ENCODE data around the gene ZSWIM6. TPM values are rescaled to one million over a fixed set of nuclear protein-coding genes. Genes with fewer than 3 reads are reported as not detected.

The ZSWIM6 gene
- total RNA-seq, 2 experiments from 2014 or later = 6.8 to 7.1 TPM

- H3K4me3 Mint-ChIP-seq = no peak overlapping the region
- POLR2A ChIA-PET = no interaction called here
- no peaks in the 10 kb centered on the region for H3K27me3 Mint-ChIP-seq
Observed at GRCh38 chr5:61575103-61575502, 243.0 kb downstream of the ZSWIM6 start.

GRCh38 chr5:61575581-61575980 lies 243.5 kb downstream of the ZSWIM6 start:
- POLR2A ChIA-PET = no interaction called here
- Mint-ChIP-seq H3K9me3 (no peaks in the 10 kb centered on the region), H3K4me3 (no peak overlapping the region), H3K4me1 (no peaks in the 10 kb centered on the region), H3K27me3 (no peaks in the 10 kb centered on the region), H3K27ac (no peak overlapping the region), H3K36me3 (ENCODE audit: low read depth) (no peaks in the 10 kb centered on the region)
- CTCF ChIA-PET = no interaction called here
- DNase-seq = no peak

More at GRCh38 chr5:61575103-61575502, 243.0 kb downstream of the ZSWIM6 start:
- H3K4me1 Mint-ChIP-seq = no peaks in the 10 kb centered on the region
- CTCF ChIA-PET = no interaction called here
- H3K27ac Mint-ChIP-seq = no peak overlapping the region
- H3K36me3 Mint-ChIP-seq (ENCODE audit: low read depth) = no peaks in the 10 kb centered on the region
- no peaks in the 10 kb centered on the region for H3K9me3 Mint-ChIP-seq
- DNase-seq = no peak

GRCh38 chr5:61576556-61576955 lies 244.5 kb downstream of the ZSWIM6 start:
- DNase-seq = no peak
- CTCF ChIA-PET = no interaction called here
- POLR2A ChIA-PET = no interaction called here
- Mint-ChIP-seq H3K27me3 (no peaks in the 10 kb centered on the region), H3K36me3 (ENCODE audit: low read depth) (no peaks in the 10 kb centered on the region), H3K4me1 (no peaks in the 10 kb centered on the region), H3K4me3 (no peak overlapping the region), H3K27ac (no peak overlapping the region), H3K9me3 (no peaks in the 10 kb centered on the region)

- H3K9me3 Mint-ChIP-seq = no peaks in the 10 kb centered on the region
- no peaks in the 10 kb centered on the region for H3K27me3 Mint-ChIP-seq
- DNase-seq = no peak
- H3K4me1 Mint-ChIP-seq = no peaks in the 10 kb centered on the region
- H3K36me3 Mint-ChIP-seq (ENCODE audit: low read depth) = no peaks in the 10 kb centered on the region
- ChIA-PET CTCF (no interaction called here), POLR2A (no interaction called here)
- H3K4me3 Mint-ChIP-seq = no peak overlapping the region
- H3K27ac Mint-ChIP-seq = no peak overlapping the region
Observed at GRCh38 chr5:61578858-61579503, 246.9 kb downstream of the ZSWIM6 start.

DNA sequence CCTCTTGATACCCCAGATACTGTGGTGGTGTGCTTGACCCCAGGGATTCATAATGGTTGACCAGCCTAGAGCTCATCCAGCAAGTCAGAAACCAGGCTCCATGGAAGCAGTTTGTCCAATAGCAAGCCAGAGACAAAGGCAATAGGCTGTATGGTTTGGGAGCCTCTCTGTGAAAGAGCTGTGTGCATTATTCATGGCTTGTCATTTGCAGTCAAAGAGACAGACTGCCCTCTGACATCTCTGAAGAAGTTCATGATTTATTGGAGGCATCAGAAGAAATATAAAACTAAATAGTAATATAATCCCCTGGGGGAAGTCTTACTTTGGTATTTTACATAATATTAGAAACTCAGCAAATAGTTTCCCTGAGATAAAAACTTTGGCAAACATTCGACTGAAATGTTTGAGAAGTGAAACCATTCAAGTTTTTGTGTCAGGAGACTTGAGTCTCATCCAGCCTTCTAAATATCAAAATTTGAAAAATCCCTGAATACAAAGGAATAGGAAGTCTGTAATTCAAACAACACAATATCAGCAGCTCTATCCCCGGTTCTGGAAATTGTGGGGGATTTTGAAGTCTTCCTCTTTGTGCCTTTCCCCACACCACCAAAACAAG lies 250.3 kb downstream of the ZSWIM6 start:
- DNase-seq = no peak
- Mint-ChIP-seq H3K4me3 (no peak overlapping the region), H3K27ac (no peak overlapping the region), H3K9me3 (no peaks in the 10 kb centered on the region), H3K36me3 (ENCODE audit: low read depth) (no peaks in the 10 kb centered on the region), H3K4me1 (no peaks in the 10 kb centered on the region), H3K27me3 (no peaks in the 10 kb centered on the region)
- POLR2A ChIA-PET = no interaction called here
- CTCF ChIA-PET = no interaction called here

GRCh38 chr5:61582887-61583286 lies 250.8 kb downstream of the ZSWIM6 start:
- no peak overlapping the region for H3K4me3 Mint-ChIP-seq
- no peak for DNase-seq
- POLR2A ChIA-PET = no interaction called here
- H3K4me1 Mint-ChIP-seq = no peaks in the 10 kb centered on the region
- no peaks in the 10 kb centered on the region for H3K36me3 Mint-ChIP-seq (ENCODE audit: low read depth)
- no peaks in the 10 kb centered on the region for H3K27me3 Mint-ChIP-seq
- H3K9me3 Mint-ChIP-seq = no peaks in the 10 kb centered on the region
- CTCF ChIA-PET = no interaction called here
- no peak overlapping the region for H3K27ac Mint-ChIP-seq

GRCh38 chr5:61586096-61587084 lies 254.3 kb downstream of the ZSWIM6 start:
- Mint-ChIP-seq H3K36me3 (ENCODE audit: low read depth) (no peaks in the 10 kb centered on the region), H3K9me3 (no peaks in the 10 kb centered on the region), H3K4me1 (no peaks in the 10 kb centered on the region), H3K27ac (no peak overlapping the region), H3K4me3 (no peak overlapping the region), H3K27me3 (no peaks in the 10 kb centered on the region)
- ChIA-PET POLR2A (no interaction called here), CTCF (no interaction called here)
- DNase-seq = no peak

GRCh38 chr5:61587125-61587524 lies 255.1 kb downstream of the ZSWIM6 start:
- H3K36me3 Mint-ChIP-seq (ENCODE audit: low read depth) = no peaks in the 10 kb centered on the region
- no peaks in the 10 kb centered on the region for H3K27me3 Mint-ChIP-seq
- no peak overlapping the region for H3K27ac Mint-ChIP-seq
- no peak overlapping the region for H3K4me3 Mint-ChIP-seq
- H3K4me1 Mint-ChIP-seq = no peaks in the 10 kb centered on the region
- ChIA-PET CTCF (no interaction called here), POLR2A (no interaction called here)
- no peak for DNase-seq
- H3K9me3 Mint-ChIP-seq = no peaks in the 10 kb centered on the region

DNA sequence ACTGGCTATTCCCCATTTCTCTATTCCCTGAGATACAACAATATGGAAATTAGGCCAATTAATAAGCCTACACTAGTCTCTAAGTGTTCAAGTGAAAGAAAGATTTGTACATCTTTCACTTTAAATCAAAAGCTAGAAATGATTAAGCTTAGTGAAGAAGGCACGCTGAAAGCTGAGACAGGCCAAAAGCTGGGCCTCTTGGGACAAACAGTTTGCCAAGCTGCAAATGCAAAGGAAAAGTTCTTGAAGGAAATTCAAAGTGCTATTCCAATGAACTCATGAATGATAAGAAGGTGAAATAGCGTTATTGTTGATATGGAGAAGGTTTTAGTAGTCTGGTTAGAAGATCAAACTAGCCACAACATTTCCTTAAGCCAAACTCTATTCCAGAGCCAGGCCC lies 256.2 kb downstream of the ZSWIM6 start:
- CTCF ChIA-PET = no interaction called here
- POLR2A ChIA-PET = no interaction called here

GRCh38 chr5:61589946-61590345 lies 257.9 kb downstream of the ZSWIM6 start:
- peaks cover 5% of the 10 kb centered on the region for H3K27me3 Mint-ChIP-seq
- no peak overlapping the region for H3K27ac Mint-ChIP-seq
- DNase-seq = no peak
- no peaks in the 10 kb centered on the region for H3K9me3 Mint-ChIP-seq
- ChIA-PET POLR2A (no interaction called here), CTCF (no interaction called here)
- no peaks in the 10 kb centered on the region for H3K36me3 Mint-ChIP-seq (ENCODE audit: low read depth)
- H3K4me1 Mint-ChIP-seq = no peaks in the 10 kb centered on the region
- H3K4me3 Mint-ChIP-seq = no peak overlapping the region

More for the DNA sequence above, 256.2 kb downstream of the ZSWIM6 start:
- H3K9me3 Mint-ChIP-seq = no peaks in the 10 kb centered on the region
- H3K27ac Mint-ChIP-seq = no peak overlapping the region
- DNase-seq = no peak
- no peaks in the 10 kb centered on the region for H3K27me3 Mint-ChIP-seq
- H3K4me1 Mint-ChIP-seq = no peaks in the 10 kb centered on the region
- H3K36me3 Mint-ChIP-seq (ENCODE audit: low read depth) = no peaks in the 10 kb centered on the region
- H3K4me3 Mint-ChIP-seq = no peak overlapping the region

- Mint-ChIP-seq H3K27ac (no peak overlapping the region), H3K4me3 (no peak overlapping the region), H3K27me3 (peaks cover 7% of the 10 kb centered on the region), H3K9me3 (no peaks in the 10 kb centered on the region), H3K4me1 (no peaks in the 10 kb centered on the region), H3K36me3 (ENCODE audit: low read depth) (no peaks in the 10 kb centered on the region)
- ChIA-PET POLR2A (no interaction called here), CTCF (no interaction called here)
- DNase-seq = no peak
Observed at GRCh38 chr5:61590473-61590872, 258.4 kb downstream of the ZSWIM6 start.

DNA sequence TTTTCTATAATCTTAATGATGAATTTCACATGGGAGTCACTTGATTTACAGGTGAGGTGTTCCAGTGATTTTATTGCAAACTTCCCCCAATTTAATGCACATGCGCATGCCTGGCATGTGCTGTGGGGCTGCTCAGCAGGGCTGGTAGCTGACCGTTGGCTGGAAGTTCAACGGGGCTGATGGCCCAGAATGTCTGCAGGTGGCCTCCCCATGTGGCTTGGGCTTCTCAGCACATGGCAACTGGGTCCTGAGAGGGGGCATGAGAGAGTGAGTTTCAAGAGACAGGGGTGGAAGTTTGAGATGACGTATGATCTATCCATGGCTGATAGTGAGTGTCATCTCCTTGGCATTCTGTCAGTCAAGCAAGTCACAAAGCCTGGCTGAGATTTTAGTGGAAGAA lies 259.8 kb downstream of the ZSWIM6 start:
- CTCF ChIA-PET = no interaction called here
- peaks cover 8% of the 10 kb centered on the region for H3K27me3 Mint-ChIP-seq
- no peak overlapping the region for H3K4me3 Mint-ChIP-seq
- no peaks in the 10 kb centered on the region for H3K4me1 Mint-ChIP-seq
- DNase-seq = no peak
- POLR2A ChIA-PET = no interaction called here
- H3K27ac Mint-ChIP-seq = no peak overlapping the region
- no peaks in the 10 kb centered on the region for H3K9me3 Mint-ChIP-seq
- no peaks in the 10 kb centered on the region for H3K36me3 Mint-ChIP-seq (ENCODE audit: low read depth)

GRCh38 chr5:61595426-61595825 lies 263.4 kb downstream of the ZSWIM6 start:
- no peak overlapping the region for H3K27ac Mint-ChIP-seq
- no peak for DNase-seq
- H3K4me1 Mint-ChIP-seq = no peaks in the 10 kb centered on the region
- no peaks in the 10 kb centered on the region for H3K9me3 Mint-ChIP-seq
- ChIA-PET POLR2A (no interaction called here), CTCF (no interaction called here)
- H3K4me3 Mint-ChIP-seq = no peak overlapping the region
- peaks cover 18% of the 10 kb centered on the region for H3K27me3 Mint-ChIP-seq
- H3K36me3 Mint-ChIP-seq (ENCODE audit: low read depth) = no peaks in the 10 kb centered on the region
